ENCODE data around the gene AFF3.

DNA sequence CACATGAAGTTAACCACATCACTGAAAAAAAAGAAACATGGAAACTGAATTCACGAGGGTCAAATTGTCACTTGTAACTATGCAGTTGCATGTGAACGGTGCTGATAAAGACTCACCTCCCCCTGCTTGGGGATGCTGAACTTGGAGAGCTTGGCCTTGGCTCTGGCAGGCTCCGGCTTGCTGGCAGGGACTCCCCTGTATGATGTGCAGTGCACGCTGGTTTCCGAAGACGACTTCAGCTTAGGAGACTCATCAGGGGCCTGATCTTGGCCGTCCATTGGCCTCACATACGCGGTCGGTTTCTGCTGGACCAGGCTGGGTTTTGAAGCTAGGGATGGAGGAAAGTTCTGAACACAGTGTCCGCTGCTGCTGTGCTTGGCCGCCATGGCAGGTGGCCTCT lies 135.9 kb downstream of the AFF3 start:
- TF ChIP-seq, protein P1, sequence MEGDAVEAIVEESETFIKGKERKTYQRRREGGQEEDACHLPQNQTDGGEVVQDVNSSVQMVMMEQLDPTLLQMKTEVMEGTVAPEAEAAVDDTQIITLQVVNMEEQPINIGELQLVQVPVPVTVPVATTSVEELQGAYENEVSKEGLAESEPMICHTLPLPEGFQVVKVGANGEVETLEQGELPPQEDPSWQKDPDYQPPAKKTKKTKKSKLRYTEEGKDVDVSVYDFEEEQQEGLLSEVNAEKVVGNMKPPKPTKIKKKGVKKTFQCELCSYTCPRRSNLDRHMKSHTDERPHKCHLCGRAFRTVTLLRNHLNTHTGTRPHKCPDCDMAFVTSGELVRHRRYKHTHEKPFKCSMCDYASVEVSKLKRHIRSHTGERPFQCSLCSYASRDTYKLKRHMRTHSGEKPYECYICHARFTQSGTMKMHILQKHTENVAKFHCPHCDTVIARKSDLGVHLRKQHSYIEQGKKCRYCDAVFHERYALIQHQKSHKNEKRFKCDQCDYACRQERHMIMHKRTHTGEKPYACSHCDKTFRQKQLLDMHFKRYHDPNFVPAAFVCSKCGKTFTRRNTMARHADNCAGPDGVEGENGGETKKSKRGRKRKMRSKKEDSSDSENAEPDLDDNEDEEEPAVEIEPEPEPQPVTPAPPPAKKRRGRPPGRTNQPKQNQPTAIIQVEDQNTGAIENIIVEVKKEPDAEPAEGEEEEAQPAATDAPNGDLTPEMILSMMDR (optimal IDR thresholded peaks at IDR 0.05 in 1 of 3, IDR thresholded peaks at IDR 0.05 in 1 of 3, conservative IDR thresholded peaks at IDR 0.05 in 1 of 3; ENCODE audit: extremely low read depth in 1 of 3, insufficient read depth in 2 of 3, low read length in 3 of 3): no peak
- no peak for TF ChIP-seq EZH2 (IDR thresholded peaks at IDR 0.05; ENCODE audit: low read length)

Measured in keratinocyte (primary cell).